ENCODE data around the gene INO80D. TPM values are rescaled to one million over a fixed set of nuclear protein-coding genes. Genes with fewer than 3 reads are reported as not detected.

The INO80D gene
- total RNA-seq, 2 donors from 2014 or later = 20.2 to 29.9 TPM

DNA sequence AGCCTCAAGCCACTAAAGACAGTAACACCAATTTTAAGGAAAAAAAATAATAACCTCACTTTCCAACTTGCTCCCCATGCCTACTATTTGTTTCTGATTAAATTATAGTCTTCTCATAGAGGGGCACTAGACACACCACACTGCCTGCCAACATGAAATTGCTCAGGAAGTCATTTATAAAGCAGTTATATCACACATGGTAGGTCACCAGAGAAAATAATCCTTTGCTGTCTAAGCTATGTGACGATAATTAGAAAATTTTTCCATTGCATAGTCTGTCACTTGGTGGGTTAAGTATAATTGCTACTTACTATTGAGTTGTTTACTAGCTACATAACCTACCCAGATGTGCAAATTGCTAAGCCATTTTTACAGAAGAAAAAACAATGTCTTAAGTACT, 85.2 kb downstream of the INO80D start:
- peaks cover 5% of the 10 kb centered on the region for H3K36me3 ChIP-seq
- H3K4me1 ChIP-seq = no peaks in the 10 kb centered on the region
- no peak for DNase-seq
- TF ChIP-seq, protein P1, sequence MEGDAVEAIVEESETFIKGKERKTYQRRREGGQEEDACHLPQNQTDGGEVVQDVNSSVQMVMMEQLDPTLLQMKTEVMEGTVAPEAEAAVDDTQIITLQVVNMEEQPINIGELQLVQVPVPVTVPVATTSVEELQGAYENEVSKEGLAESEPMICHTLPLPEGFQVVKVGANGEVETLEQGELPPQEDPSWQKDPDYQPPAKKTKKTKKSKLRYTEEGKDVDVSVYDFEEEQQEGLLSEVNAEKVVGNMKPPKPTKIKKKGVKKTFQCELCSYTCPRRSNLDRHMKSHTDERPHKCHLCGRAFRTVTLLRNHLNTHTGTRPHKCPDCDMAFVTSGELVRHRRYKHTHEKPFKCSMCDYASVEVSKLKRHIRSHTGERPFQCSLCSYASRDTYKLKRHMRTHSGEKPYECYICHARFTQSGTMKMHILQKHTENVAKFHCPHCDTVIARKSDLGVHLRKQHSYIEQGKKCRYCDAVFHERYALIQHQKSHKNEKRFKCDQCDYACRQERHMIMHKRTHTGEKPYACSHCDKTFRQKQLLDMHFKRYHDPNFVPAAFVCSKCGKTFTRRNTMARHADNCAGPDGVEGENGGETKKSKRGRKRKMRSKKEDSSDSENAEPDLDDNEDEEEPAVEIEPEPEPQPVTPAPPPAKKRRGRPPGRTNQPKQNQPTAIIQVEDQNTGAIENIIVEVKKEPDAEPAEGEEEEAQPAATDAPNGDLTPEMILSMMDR (IDR thresholded peaks at IDR 0.05) = no peak
- H3K27ac ChIP-seq = no peak overlapping the region
- H3K9me3 ChIP-seq = no peaks in the 10 kb centered on the region
- intact Hi-C loops (cut with DNase I) = no loop called here
- H3K27me3 ChIP-seq = no peaks in the 10 kb centered on the region
- H3K9ac ChIP-seq (ENCODE audit: low read depth in 2 of 2, low read length in 2 of 2) = no peak overlapping the region
- no peak overlapping the region for H3K4me3 ChIP-seq

DNA sequence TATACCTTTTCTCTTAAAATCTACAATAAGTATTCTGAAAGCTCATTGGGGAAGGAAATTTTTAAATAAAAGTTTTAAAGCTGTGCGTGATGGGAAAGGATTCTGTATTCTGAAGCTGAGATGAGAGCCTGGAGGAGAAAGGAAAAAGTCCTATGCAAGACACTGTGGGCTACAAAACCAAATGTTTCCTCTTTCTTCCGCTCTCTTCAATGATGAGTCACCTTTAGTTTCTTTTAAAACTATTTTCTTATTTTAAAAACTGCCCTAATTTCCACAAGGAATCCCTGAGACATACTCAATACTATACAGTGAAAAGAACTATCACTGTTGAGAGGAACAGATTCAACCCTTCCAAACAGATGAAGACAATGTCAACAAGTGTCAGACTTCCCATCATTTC, 87.4 kb downstream of the INO80D start:
- TF ChIP-seq, protein P1 (IDR thresholded peaks at IDR 0.05) = no peak
- H3K36me3 ChIP-seq = peaks cover 5% of the 10 kb centered on the region
- no peak overlapping the region for H3K9ac ChIP-seq (ENCODE audit: low read depth in 2 of 2, low read length in 2 of 2)
- intact Hi-C loops (cut with DNase I) = no loop called here
- no peak for DNase-seq
- H3K4me1 ChIP-seq = no peaks in the 10 kb centered on the region
- no peak overlapping the region for H3K4me3 ChIP-seq
- no peaks in the 10 kb centered on the region for H3K9me3 ChIP-seq
- no peaks in the 10 kb centered on the region for H3K27me3 ChIP-seq
- no peak overlapping the region for H3K27ac ChIP-seq

DNA sequence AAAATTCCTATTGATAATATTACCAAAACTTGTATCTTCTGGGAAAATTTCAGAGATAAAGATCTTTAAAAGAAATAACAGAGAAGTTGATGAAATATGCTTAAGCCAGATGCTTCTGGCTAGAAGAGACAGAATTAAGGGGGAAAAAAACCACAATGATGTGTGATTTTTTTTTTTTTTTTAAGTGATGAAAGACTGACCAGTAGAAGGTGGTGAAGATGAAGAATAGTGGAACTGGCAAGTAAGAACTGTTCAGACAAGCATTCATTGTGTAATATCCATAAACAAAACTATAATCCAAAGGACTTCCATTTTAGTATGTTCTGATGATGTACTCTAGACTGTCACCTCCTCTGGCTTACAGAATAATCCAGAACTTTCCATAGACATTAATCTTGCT, 89.8 kb downstream of the INO80D start:
- H3K9me3 ChIP-seq = no peaks in the 10 kb centered on the region
- no peak overlapping the region for H3K4me3 ChIP-seq
- no peaks in the 10 kb centered on the region for H3K27me3 ChIP-seq
- TF ChIP-seq, protein P1 (IDR thresholded peaks at IDR 0.05) = no peak
- intact Hi-C loops (cut with DNase I) = no loop called here
- no peak overlapping the region for H3K27ac ChIP-seq
- no peak for DNase-seq
- H3K9ac ChIP-seq (ENCODE audit: low read depth in 2 of 2, low read length in 2 of 2) = no peak overlapping the region
- peaks cover 5% of the 10 kb centered on the region for H3K36me3 ChIP-seq
- no peaks in the 10 kb centered on the region for H3K4me1 ChIP-seq

DNA sequence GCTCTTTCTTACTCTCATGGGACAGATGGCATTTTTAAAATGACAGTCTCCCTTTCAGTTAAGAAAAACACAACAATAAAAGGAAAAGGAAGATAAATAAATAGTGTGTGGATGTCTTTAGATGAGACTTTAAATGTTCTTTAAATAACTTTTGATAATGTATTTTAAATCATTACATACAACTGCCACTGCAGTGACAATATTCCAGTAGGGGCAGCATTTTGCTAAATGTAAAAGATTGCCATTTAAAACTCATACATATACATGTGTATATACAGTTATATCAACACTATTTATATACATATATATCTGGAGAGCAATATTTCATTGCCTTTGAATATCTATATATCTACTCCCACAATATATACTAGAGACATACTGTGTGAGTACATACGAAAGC, 90.7 kb downstream of the INO80D start:
- TF ChIP-seq, protein P1 (IDR thresholded peaks at IDR 0.05) = no peak
- Histone ChIP-seq H3K4me1 (no peaks in the 10 kb centered on the region), H3K27me3 (no peaks in the 10 kb centered on the region), H3K4me3 (no peak overlapping the region), H3K27ac (no peak overlapping the region), H3K36me3 (no peaks in the 10 kb centered on the region), H3K9me3 (no peaks in the 10 kb centered on the region), H3K9ac (ENCODE audit: low read depth in 2 of 2, low read length in 2 of 2) (no peak overlapping the region)
- intact Hi-C loops (cut with DNase I) = no loop called here
- no peak for DNase-seq

DNA sequence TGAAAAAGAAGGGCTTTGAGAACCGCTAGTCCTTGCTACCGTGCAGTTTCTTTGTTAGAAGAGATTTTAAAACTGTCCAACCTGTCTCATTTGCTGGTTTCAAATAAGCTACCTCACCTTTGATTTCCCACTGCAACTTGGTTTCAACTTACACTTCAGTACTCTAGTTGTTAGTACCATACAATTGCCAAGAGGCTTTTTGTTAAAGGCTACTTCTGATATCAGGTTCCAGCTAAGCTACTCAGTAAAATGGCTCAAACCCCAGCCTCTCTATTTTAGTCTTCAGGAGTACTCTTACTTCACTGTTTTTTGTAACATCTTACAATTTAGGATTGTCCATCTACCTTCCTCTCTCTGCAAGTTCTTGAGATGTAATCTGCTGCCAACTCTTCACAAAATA, 91.6 kb downstream of the INO80D start:
- H3K27ac ChIP-seq = no peak overlapping the region
- H3K36me3 ChIP-seq = no peaks in the 10 kb centered on the region
- TF ChIP-seq, protein P1 (IDR thresholded peaks at IDR 0.05) = no peak
- no peak overlapping the region for H3K9ac ChIP-seq (ENCODE audit: low read depth in 2 of 2, low read length in 2 of 2)
- no peaks in the 10 kb centered on the region for H3K9me3 ChIP-seq
- H3K4me3 ChIP-seq = no peak overlapping the region
- no peaks in the 10 kb centered on the region for H3K27me3 ChIP-seq
- no peak for DNase-seq
- no peaks in the 10 kb centered on the region for H3K4me1 ChIP-seq
- intact Hi-C loops (cut with DNase I) = no loop called here

DNA sequence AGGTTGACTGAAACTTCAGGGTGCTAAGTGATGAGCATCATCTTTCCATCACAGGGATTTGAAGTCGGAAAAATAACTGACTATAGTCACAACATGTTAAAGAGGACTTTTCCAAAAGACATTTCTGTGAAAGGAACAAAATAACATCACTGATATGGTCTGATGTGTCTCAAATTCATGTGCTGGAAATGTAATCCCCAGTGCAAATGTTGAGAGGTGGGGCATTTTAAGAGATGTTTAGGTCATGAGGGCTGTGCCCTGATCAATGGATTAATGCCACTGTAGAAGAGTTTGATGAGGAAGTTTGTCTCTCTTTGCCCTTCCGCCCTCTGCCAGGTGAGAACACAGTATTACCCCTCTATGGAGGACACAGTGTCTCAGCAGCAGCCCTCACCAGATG, 95.9 kb downstream of the INO80D start:
- intact Hi-C loops (cut with DNase I) = no loop called here
- Histone ChIP-seq H3K4me3 (no peak overlapping the region), H3K4me1 (no peaks in the 10 kb centered on the region), H3K27ac (no peak overlapping the region), H3K9me3 (no peaks in the 10 kb centered on the region), H3K36me3 (no peaks in the 10 kb centered on the region), H3K27me3 (no peaks in the 10 kb centered on the region), H3K9ac (ENCODE audit: low read depth in 2 of 2, low read length in 2 of 2) (no peak overlapping the region)
- TF ChIP-seq, protein P1 (IDR thresholded peaks at IDR 0.05) = no peak
- no peak for DNase-seq

Measured in colonic mucosa (tissue), 4 donors.